Cerebellar nuclear complex (tissue), 1 donor: ENCODE measurements around the gene TNIP2.
"Not testable (repeated sequence)": the region's sequence is repeated elsewhere in the genome, so short reads cannot be mapped to it uniquely, and the experiment has no call there.

ENCODE experiments used
- DNase-seq, 2 experiments: peaks; one replicate each; lab custom pipeline; 2025; lab: John Stamatoyannopoulos, UW

The TNIP2 gene

DNA sequence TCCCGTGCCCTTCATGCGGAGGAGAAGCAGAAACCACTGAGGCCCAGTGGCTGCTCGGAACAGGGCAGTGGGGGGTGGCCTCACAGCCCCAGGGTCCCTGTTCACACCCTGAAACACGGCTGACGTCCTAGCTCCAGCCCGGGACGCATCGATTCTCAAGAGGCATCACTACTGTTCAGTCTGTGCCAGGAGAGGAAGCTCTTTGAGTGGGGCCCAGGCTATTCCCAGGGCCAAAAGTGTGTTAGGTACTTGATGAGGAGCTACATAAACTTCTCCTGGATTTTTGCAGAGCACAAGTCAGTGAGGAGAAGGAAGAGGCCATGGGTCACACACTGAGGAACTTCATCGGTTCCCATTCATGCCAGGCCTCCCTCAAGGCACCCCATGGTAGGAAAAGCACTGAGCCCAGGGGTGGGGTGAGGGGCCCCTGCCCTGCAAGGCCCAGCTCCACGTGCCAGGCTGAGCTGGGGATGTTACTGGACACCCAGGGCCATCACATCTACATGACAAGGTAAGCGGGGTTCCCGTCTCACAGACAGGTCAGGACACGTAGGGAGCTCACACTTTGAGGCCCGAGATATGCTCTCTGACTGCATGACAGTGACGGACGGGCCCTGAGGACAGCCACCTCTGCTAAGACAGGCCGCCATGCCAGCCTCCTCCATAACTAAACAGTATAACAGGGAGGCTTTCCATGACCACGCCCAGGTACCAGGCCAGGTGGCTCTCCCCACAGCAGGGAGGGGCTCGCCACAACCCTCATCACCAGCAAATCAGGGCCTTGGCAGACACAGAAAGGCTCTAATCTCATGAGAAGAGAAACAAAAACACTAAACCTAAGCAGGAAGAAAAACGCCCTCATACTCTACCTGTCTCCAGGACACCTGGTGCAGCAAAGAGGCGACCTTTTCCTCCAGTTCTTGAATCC, 12.4 kb downstream of the TNIP2 start:
- no peak for DNase-seq

DNA sequence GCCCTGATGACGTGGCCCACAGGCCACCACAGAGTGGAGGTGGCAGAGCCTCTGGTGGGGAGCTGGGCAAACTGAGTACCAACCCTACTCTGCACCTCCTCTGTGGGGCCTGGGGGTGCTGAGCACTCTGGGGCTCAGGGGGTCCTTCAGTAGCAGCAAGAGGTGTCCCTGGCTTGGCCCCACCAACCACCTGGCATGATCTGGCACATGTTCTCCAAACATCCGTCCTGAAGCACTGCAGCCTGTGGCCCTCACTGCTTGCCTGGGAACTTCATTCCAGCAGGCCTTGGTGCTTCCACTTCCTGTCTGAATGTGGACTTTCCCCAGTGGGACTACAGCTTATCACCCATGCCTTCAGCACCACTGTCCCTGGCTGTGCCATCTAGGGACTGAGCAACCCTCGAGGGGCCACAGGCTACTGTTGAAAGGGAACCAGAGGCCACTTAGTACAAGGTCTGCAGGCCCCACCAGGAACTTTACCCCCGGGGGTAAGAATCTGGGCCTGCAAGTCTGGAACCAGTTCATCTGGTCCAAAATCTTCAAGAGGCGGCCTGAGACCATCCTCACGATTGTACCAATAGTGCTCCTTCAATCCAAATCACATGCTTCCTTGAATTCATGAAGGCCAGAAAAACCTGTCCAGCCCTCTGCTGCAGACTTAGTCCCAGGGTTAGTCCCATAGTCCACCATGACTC, 13.2 kb downstream of the TNIP2 start:
- no peak for DNase-seq

DNA sequence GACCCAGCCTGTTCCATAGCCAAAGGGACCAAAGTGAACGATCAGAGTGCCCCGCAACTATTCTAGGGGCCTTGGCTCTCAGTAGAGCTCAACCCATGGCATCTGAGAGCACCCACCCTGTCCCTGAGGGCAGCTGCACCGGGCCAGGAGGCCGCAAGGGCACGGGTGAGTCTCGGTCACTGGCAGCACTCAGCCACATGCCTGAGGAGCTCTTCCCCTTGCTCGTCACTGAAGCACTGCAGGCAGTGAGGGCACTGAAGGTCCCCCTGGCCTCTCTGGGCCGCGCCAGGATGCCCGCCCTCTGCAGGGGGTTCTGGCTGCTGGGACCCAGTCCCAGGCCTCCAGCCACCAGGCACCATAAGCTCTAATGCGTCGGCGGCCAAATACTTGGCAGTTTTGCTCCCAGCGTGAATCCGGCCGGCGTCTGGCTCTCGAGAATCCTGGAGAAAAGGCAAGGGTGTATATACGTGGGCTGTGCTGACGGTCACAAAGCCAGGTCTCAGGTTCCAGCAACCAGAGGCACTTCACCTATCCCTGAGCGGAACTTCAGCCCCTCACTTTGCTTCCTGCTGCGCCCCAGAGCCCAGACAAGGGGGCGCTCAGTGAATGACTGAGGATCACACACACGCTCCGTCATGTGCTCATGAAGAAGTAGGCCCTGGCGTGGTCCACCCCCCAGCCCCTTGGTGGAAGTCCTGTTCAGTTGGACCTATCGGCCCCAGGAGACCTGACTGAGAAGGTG, 13.9 kb downstream of the TNIP2 start:
- no peak for DNase-seq

DNA sequence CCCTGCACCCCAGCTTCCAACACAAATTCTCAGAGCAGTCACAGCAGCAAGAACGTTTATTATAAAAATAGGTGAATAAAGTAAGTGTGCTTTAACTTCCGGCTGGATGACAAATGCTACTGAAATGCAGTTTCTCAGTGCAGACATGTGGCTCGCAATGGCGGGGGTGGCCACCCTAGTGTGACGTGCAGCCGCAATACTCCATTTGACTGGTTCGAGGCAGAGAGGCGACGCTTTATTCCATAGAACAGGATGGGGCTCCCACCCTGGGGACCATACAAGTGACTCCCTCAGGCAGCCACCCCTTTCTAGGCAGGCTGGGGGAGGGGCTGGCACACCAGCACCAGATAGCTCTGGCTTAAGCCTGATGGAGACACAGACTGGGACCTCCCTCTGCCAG, 14.5 kb downstream of the TNIP2 start:
- DNase-seq: no peak

DNA sequence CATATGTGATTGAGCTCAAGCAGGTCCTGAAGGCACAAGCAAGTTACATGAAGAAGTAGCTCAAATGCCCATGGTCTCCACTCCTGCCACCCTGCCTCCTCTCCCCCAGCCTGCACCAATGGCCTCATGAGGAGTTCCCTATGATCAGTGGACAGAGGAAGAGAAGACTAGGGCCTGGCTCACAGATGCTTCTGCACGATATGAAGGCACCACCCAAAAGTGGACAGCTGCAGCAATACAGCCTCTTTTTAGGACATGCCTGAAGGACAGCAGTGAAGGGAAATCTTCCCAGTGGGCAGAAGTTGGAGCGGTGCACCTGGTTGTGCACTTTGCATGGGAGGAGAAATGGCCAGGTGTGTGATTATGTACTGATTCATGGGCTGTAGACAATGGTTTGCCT, 17.8 kb downstream of the TNIP2 start:
- not testable (repeated sequence) for DNase-seq

DNA sequence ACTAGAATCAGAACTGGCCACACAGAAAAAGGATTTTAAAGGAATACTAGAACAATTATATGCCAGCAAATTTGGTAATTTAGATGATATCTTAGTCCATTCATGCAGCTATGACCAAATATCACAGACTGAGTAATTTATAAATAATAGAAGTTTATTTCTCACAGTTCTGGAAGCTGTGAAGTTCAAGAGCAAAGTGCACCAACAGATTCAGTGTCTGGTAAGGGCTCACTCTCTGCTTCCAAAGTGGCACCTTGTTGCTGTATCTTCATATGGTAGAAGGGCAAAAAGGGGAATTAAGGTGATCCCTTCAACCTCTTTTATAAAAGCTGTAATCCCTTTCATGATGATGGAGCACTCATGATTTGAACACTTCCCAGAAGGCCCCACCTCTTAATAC, 20.3 kb downstream of the TNIP2 start:
- DNase-seq: no peak

DNA sequence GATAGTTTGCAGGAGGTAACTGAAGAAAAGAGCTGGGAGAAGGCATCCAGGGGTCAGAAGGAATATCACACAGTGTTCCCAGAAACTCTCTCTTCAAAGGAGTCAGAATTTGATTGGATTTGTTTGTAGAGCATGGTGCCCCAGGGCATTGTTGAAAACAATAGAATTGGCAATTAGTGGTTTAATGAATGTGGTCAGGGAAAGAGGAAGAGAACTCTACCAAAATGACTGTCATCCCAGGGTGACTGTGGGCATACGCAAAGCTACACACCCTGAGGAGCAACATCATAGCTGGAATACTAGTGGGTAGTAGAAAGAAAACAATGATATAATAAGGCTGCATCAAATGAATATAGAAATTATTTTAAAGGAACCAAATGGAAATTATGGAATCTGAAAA, 21.5 kb downstream of the TNIP2 start:
- no peak for DNase-seq

DNA sequence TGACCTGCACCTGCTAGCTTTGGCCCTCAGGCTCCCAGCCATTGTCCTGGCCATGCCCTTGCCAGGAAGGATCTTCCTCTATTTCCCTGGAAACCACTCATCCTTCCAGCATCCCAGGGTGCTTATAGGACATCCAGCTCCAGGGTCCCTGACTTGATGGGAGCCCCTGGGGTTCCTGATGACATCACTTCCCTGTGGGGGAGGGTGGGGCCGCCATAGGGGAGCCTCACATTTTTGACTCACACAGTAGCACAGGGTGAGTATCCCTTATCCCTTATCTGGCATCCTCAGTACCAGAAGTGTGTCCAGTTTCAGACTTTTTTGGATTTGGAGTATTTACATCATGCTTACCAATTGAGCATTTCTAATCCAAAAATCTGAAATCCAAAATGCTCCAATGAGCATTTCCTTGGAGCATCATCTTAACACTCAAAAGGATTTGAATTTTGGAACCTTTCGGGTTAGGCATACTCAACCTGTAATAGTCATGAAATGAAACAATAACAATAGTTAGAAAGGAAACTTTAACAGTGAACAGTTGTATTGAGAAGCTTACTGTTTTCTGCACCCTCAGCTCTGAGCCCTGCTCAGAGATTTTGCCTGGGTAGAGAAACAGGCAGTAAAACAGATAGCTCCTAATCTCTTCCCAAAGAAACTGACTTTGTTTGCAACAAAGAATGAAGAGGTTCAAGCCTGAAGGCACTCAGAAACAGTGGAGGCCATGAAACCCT, 22.1 kb downstream of the TNIP2 start:
- DNase-seq: no peak

DNA sequence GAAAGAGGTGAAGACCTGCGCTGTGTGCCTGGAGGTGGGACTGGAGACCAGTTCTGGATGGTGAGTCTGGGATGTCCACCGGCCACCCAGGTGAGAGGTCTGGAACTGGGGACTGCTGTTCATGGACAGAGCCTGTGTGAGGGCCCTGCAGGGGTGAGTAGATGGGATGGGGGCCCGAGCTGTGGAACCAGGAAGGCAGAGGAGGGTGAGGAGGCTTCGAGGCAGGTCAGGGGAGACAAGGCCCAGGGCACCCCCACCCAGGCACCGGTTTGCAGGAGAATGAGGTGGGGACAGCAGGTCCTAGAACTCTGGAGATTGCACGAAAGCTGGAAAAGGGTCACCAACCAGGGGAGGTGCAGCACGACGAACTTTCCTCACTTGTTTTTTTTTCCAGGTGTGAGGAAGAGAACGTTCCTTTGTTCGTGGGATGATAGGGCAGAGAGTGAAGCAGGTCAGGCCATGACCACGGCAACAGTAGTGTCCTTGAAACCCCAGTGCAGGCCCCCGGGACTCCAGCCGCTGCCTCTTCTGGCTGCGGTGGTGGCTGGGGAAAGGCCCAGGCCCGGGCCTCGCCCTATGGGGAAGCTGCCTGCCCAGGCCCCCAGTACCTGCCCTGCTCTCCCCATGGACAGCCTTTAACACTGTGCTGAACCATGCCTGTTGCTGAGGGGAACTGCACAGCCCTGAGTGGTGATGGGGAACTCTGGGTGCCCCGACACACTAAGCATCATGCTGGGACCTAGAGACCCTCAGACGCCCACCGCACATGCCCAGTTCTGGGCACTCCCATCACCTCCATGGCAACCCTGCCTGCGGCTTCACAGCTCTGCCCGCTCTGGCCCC, 22.9 kb downstream of the TNIP2 start:
- no peak for DNase-seq

DNA sequence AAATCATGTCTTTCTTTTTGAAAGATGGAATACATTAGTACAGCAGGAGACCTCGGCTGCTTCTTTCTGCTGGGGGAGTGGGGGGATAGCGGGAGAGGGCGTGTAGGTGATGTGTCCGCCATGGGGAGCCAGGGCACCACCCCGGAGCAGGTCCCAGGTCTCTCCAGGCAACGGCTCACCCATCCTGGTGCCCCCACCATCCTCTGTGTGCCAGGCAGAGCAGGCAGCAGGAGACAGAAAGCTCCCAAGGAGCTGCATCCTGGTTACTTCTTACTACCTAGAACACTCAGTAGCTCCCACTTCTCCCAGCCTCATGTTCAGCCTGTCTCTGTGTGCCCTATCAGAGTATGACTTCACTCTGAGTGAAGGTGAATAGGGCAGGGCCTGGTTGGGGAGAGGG, 23.6 kb downstream of the TNIP2 start:
- no peak for DNase-seq

DNA sequence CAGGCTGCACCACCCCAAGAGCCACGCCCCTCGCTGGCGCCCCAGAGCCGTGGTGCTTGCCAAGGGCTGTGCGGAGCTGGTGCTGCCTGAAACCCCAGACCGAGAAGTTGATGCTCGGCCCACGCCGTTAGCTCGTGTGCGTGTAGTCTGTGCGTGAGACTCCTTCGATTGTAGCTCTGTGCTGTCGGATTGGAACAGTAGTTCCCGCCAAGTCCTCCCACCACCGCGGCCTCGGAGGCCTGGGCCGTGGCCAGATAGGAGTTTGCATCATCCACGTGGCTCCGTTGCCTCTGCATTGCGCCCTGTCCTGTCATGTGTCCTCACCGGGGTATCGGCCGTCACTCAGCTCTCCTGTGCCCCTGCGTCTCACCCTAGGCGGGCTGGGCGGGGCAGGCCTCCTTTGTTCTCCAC, 24.2 kb downstream of the TNIP2 start:
- DNase-seq: no peak

DNA sequence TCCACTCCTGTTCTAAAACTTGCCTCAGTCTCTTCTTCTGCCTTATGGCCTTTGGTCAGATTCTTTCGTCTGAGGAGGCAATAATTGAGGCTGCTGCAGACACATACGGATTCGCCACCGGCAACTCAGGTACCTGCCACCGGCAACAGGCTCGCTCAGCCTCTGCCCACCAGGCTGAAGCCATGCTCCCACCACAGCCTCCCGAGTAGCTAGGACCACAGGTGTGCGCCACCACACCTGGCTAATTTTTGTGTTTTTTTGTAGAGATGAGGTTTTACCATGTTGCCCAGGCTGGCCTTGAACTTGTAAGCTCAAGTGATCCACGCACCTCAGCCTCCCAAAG, 26.6 kb downstream of the TNIP2 start:
- no peak for DNase-seq

DNA sequence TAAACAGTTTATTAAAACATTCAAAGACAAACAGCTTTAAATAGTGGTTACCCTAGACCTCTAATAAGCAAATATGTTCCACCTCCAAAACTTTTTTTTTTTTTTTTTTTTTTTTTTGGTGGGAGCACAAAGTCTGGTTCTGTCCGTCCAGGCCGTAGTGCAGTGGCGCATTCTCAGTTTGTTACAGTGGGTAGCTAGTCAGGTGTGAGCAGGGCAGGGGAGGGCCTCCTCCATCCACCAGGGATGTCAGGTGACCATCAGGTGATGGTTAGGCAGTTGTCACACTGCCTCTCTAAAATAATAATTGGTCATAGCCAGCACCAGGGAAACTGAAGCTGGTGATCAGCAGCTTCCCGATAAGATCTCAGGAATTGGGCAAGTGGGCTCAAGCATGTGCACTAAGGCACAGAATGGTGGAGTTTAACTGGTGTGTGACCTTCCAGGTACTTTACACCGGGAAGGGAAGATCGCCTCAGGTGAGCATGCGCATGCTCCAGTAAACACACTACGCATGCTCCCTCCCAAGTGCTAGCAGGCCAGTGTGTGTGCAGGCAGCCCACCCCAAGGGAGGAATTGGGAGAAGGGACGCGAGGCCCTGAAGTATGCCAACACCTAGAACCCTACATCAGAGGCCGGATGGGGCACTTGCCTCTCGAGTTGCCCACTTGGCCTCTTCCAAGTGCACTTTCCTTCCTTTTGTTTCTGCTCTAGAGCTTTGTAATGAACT, 27.2 kb downstream of the TNIP2 start:
- no peak for DNase-seq

DNA sequence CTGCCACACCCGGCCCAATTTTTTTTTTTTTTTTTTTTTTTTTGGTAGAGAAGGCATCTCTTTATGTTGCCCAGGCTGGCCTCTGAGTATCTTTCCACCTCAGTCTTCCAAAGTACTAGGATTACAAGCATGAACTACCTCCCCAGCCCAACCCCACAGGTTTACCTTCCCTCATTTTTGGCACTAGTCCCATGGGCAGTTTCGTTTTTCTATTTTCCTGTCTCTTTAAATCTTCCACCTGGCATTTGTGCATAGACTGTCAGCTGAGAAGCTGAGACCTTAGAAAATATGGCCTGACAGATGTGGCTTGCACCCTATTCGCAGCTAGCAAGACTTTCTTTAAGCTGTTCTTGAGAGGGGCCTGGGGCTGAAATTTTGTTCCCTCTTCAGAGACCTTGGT, 27.9 kb downstream of the TNIP2 start:
- DNase-seq: no peak

DNA sequence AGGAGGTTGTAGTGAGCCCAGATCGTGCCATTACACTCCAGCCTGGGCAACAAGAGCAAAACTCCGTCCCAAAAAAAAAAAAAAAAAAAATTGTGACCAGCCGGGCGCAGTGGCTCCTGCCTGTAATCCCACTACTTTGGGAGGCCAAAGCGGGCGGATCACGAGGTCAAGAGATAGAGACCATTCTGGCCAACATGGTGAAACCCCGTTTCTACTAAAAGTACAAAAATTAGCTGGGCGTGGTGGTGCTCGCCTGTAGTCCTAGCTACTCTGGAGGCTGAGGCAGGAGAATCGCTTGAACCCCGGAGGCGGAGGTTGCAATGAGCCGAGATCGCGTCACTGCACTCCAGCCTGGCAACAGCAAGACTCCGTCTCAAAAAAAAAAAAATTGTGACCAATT, 29.3 kb downstream of the TNIP2 start:
- not testable (repeated sequence) for DNase-seq

DNA sequence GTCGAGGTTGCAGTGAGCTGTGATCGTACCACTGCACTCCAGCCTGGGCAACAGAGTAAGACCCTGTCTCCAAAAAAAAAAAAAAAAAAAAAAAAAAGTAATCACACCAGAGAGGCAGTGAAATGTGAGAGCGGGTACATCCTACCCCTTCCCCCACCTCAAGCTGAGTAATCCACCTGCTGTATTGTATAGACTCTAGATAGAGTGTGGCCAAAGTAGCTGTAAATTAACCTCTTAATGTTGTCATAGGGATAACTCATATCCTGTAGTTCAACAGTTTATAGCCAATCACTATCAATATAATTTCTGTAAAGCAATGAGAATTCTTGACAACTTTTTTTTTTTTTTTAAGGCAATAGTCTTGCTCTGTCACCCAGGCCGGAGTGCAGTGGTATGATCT, 30.8 kb downstream of the TNIP2 start:
- no peak for DNase-seq

DNA sequence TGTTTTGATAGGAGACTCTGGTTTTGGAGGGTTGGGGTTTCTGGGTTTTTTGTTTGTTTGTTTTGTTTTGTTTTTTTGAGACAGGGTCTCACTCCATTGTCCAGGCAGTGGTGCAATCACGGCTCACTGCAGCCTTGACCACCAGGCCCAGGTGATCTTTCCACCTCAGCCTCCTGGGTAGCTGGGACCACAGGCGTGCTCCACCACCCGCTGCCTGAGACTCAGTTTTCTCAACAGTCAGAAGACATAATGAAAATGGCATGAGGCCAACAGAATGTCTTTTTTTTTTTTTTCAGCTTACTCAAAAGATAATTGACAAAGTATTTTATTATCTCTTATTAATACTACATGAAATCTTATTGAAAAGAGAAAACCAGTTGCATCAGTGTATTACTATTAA, 32.4 kb downstream of the TNIP2 start:
- DNase-seq: no peak

DNA sequence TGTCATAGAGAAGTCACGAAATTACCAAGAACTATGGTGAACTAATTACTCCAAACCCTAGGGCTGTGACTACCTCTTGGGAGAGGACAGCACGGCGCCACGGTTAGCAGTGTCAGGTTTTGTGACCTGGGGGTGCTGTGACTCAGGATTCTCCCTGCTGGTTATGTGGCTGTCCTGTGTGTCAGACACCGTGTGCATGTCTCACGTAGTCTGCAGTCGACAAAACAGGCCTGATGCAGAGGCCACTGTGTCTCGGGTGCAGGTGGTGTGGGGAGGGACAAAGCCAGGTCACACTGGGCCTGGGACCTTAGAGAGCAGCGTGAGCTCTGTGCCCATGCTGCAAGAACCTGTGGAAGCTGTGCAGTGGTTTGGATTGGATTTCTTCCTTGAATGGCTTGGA, 34.1 kb downstream of the TNIP2 start:
- DNase-seq: no peak

DNA sequence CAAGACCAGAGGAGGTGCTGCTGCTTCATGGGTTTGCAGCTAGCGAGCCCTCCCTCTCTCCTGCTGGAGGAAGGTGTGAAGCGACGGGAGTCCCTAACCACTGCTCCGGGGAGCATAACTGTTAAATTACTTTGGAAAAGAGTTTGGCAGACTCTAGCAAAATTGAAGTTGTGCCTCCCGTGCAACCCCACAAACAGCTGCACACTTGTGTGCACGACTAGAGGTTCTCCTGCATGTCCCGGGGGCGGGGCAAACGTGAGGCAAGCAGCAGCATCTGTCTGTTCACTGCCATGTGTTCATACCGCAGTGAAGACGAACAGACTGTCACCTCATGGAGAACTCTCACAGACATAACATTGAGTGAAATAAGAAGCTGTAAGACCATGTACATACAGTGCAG, 34.5 kb downstream of the TNIP2 start:
- DNase-seq: no peak

DNA sequence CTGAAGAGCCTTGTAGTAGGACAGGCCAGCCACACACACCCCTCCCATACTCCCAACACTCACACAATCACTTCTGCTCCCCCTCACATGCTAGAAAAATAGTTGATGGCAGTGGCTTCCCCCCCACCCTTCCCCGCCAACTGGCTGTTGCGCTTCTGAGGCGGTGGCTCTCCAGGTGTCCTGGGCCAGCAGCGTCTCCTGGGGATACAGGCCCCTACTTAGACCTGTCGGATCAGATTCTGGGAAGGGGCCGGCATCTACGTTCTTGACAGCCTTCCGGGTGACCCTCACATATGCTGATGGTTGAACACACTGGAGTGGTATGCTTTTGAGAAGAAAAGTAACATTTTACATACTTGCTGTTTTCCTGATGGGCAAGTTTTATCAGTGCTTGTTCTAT, 39.9 kb downstream of the TNIP2 start:
- no peak for DNase-seq

DNA sequence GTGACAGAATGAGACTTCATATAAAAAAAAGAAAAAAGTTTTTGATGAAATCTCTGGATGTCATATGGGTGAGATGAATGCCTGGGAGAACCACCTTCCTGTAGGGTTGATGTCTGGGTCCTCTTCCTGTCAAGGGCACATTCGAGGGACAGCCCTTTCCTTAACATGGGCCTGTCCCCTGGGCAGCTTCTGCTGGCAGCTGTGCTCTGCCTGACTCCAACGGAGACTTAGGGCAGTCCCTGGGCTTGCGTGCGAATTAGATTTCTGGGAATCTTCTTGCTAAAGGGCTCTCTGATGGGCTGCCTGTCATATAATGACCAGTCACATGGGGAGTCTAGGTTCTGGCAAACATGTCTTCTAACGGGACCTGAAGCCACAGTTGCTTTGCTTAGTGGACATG, 40.7 kb downstream of the TNIP2 start:
- DNase-seq: no peak
